AG09309 (cell line): ENCODE measurements around the gene TYMP.
"Not testable (repeated sequence)": the region's sequence is repeated elsewhere in the genome, so short reads cannot be mapped to it uniquely, and the experiment has no call there.

Source experiments
- DNase-seq: peaks from one replicate; pipeline ENCODE4 v3.0.0-alpha.2; 2010; ENCODE audit warnings: low read depth
- H3K4me3 ChIP-seq: 2 replicates; pipeline ENCODE4 v1.5.1; 2011; ENCODE audit warnings: mild to moderate bottlenecking, low read depth, low read length, moderate library complexity; ENCODE audit not compliant: control insufficient read depth
- CTCF ChIP-seq: IDR thresholded peaks from 2 replicates; pipeline ENCODE4 v1.5.1; 2011; ENCODE audit warnings: mild to moderate bottlenecking, low read depth, low read length, inconsistent platforms; ENCODE audit not compliant: insufficient read depth, control insufficient read depth; ENCODE audit errors: missing control alignments

Gene TYMP

GRCh38 chr22:50522806-50523438, 6.9 kb downstream of the TYMP start:
- no peak overlapping the region for H3K4me3 ChIP-seq
- TF ChIP-seq CTCF = no peak
- no peak for DNase-seq

GRCh38 chr22:50522208-50522805, 7.5 kb downstream of the TYMP start:
- DNase-seq = no peak
- no peak overlapping the region for H3K4me3 ChIP-seq
- no peak for TF ChIP-seq CTCF

GRCh38 chr22:50521710-50522109, 8.1 kb downstream of the TYMP start:
- H3K4me3 ChIP-seq = no peak overlapping the region
- no peak for TF ChIP-seq CTCF
- DNase-seq = no peak

- no peak for DNase-seq
- no peak for TF ChIP-seq CTCF
- no peak overlapping the region for H3K4me3 ChIP-seq
These were observed 8.9 kb downstream of the TYMP start for GRCh38 chr22:50520826-50521453.

GRCh38 chr22:50520184-50520583, 9.6 kb downstream of the TYMP start:
- DNase-seq = not testable (repeated sequence)

GRCh38 chr22:50519151-50519550, 10.7 kb downstream of the TYMP start:
- TF ChIP-seq CTCF = no peak
- no peak for DNase-seq
- H3K4me3 ChIP-seq = no peak overlapping the region

More at GRCh38 chr22:50520184-50520583, 9.6 kb downstream of the TYMP start:
- H3K4me3 ChIP-seq = not testable (repeated sequence)

GRCh38 chr22:50518606-50519005, 11.2 kb downstream of the TYMP start:
- TF ChIP-seq CTCF = no peak
- no peak overlapping the region for H3K4me3 ChIP-seq
- DNase-seq = no peak
